Type B pancreatic cell (in vitro differentiated cells): ENCODE measurements around the gene KCNMB2. TPM values are rescaled to one million over a fixed set of nuclear protein-coding genes. Genes with fewer than 3 reads are reported as not detected.
"Not testable (repeated sequence)": the region's sequence is repeated elsewhere in the genome, so short reads cannot be mapped to it uniquely, and the experiment has no call there.

ENCODE experiments used
- DNase-seq: peaks from one replicate; pipeline ENCODE4 v3.0.0; 2021; ENCODE audit warnings: mixed read lengths; ENCODE audit not compliant: unreplicated experiment; ENCODE audit errors: extremely low spot score
- H3K27ac Mint-ChIP-seq: 2 replicates; pipeline ENCODE4 v1.8.0; 2021; ENCODE audit warnings: mild to moderate bottlenecking, mixed read lengths
- H3K27me3 Mint-ChIP-seq: 2 replicates; pipeline ENCODE4 v1.8.0; 2021; ENCODE audit warnings: mixed read lengths
- H3K36me3 Mint-ChIP-seq: 2 replicates; pipeline ENCODE4 v1.8.0; 2021; ENCODE audit warnings: mixed read lengths
- H3K4me1 Mint-ChIP-seq: one replicate; pipeline ENCODE4 v1.8.0; 2021; ENCODE audit warnings: mixed read lengths; ENCODE audit not compliant: unreplicated experiment
- H3K4me3 Mint-ChIP-seq: 2 replicates; pipeline ENCODE4 v1.8.0; 2021; ENCODE audit warnings: mild to moderate bottlenecking, mixed read lengths
- H3K9me3 Mint-ChIP-seq: 2 replicates; pipeline ENCODE4 v1.8.0; 2021; ENCODE audit warnings: mixed read lengths
- total RNA-seq: library from RNA; stranded (reverse); gene quantifications from 2 replicates; pipeline ENCODE4 v1.2.1, GENCODE V29; 2021; ENCODE audit warnings: low replicate concordance
- TF ChIP-seq, protein P1 (sequence below): fragments of 200-600 bp; sonication (generic); conservative IDR thresholded peaks from 2 replicates; pipeline ENCODE4 v1.5.0; 2021; ENCODE audit warnings: antibody characterized with exemption, mild to moderate bottlenecking

Gene KCNMB2
- total RNA-seq, 1 donor from 2014 or later: 1.3 TPM

DNA sequence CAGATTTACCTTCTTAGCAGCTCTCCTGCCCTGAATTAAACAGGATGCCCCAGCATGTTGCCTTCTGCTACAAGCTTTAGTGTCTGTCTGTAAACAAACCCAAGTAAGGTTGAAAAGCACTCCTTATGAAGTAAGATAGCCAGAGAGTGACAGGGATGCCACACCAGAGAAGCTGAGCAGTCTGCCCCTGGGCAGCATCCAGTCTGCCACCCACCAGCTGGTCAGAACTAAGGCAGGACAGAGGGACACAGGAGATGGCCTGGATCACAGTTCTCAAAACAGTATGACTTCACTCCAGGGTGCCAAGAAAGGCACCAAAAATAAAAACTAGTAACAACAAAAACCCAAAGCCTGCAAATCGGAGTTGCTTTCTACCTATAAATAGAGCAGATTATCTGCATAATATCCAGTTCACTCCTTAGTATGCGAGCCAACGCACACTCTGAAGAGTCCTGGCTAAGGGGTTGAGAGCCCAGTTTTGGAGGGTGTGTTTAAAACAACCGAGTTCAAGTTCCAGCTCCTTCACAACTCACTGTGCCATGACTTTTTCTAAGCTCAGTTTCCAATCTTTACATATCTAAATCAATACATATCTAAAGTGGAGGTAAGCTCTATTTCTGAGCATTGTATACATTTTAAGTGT lies 198.9 kb downstream of the KCNMB2 start:
- Mint-ChIP-seq H3K27ac (no peak overlapping the region), H3K9me3 (no peaks in the 10 kb centered on the region), H3K27me3 (no peaks in the 10 kb centered on the region), H3K4me1 (no peaks in the 10 kb centered on the region), H3K36me3 (no peaks in the 10 kb centered on the region), H3K4me3 (no peak overlapping the region)
- DNase-seq: no peak
- TF ChIP-seq, protein P1, sequence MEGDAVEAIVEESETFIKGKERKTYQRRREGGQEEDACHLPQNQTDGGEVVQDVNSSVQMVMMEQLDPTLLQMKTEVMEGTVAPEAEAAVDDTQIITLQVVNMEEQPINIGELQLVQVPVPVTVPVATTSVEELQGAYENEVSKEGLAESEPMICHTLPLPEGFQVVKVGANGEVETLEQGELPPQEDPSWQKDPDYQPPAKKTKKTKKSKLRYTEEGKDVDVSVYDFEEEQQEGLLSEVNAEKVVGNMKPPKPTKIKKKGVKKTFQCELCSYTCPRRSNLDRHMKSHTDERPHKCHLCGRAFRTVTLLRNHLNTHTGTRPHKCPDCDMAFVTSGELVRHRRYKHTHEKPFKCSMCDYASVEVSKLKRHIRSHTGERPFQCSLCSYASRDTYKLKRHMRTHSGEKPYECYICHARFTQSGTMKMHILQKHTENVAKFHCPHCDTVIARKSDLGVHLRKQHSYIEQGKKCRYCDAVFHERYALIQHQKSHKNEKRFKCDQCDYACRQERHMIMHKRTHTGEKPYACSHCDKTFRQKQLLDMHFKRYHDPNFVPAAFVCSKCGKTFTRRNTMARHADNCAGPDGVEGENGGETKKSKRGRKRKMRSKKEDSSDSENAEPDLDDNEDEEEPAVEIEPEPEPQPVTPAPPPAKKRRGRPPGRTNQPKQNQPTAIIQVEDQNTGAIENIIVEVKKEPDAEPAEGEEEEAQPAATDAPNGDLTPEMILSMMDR: no peak

DNA sequence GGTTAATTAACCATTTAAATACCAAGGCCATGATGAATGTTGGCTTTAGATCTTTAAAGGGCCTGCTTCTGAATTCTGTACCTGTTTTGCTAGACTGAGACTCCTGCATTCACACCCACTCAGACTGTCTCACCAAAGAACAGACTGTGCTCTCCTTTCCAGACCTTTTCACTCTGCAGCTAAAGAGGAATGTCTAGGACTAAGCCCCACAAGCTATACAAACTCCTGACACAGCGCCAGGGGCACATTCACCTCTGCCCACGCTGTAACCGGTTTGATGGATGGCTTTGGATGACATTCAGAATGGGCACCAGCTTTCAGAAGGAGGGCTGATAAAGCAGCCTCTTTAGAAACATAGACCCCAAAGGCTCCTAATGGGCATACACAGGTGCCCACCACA lies 200.1 kb downstream of the KCNMB2 start:
- H3K27ac Mint-ChIP-seq: no peak overlapping the region
- no peak for DNase-seq
- H3K9me3 Mint-ChIP-seq: no peaks in the 10 kb centered on the region
- no peaks in the 10 kb centered on the region for H3K27me3 Mint-ChIP-seq
- H3K4me1 Mint-ChIP-seq: peaks cover 2% of the 10 kb centered on the region
- H3K4me3 Mint-ChIP-seq: no peak overlapping the region
- TF ChIP-seq, protein P1: no peak
- no peaks in the 10 kb centered on the region for H3K36me3 Mint-ChIP-seq

DNA sequence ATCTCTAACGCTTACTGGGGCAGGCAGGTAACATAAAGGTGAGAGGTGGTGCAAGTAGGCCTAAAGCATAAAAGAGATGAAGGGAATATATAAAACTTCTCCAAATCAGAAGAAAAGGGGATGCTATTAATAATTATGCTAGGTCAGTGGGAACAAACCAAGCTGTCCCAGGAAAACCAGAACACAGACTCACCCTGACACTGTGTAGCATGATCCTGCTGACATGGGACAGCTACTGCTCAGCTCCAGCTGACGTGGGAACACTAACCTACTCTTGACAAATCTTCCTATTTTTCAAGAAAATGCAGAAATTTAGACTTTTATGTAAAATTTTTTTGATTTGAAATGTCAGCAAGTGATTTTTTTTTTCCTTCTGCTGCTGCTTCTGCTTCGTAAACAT lies 203.5 kb downstream of the KCNMB2 start:
- Mint-ChIP-seq H3K9me3 (no peaks in the 10 kb centered on the region), H3K27me3 (no peaks in the 10 kb centered on the region), H3K4me3 (no peak overlapping the region), H3K36me3 (no peaks in the 10 kb centered on the region), H3K27ac (no peak overlapping the region), H3K4me1 (peaks cover 10% of the 10 kb centered on the region)
- TF ChIP-seq, protein P1: no peak
- no peak for DNase-seq

DNA sequence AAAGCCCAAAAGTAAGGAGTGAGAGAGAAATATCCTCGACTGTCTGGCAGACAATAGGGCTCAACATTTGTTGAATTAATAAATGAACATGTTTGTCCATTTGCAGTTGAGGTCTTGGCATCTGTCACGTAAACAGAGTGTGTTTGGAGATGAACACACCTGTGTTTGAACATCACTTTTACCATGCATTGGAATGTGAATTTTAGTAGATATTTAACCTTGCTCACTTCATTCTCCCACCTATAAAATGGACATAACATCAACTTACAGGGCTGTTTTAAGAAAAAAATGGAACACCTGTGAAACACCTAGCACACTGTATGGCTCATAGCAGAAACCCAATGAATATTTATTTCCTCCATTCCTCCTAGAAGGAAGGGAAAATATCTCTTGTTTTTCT lies 204.8 kb downstream of the KCNMB2 start:
- no peaks in the 10 kb centered on the region for H3K36me3 Mint-ChIP-seq

DNA sequence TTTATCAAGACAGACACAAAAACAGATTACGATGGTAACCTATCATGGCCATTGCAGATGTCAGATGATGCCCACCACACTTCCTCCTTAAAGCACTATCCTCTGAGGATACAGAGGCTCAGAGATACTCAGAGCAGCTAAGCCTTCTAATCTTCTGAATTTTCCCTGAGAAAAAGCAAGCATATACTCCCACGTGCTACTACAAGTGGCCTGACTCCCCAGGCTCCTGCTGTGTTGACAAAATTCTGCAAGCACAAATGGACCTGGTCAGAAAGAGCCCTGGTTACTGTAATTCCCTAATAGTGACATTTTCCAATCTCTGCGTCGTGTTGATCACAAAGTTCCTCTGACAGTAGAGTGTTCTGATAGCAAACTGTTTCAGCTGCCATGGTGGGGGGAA lies 207.1 kb downstream of the KCNMB2 start:
- no peak for DNase-seq
- Mint-ChIP-seq H3K36me3 (no peaks in the 10 kb centered on the region), H3K27me3 (no peaks in the 10 kb centered on the region), H3K4me1 (peaks cover 10% of the 10 kb centered on the region), H3K4me3 (no peak overlapping the region), H3K27ac (no peak overlapping the region), H3K9me3 (peaks cover 14% of the 10 kb centered on the region)
- TF ChIP-seq, protein P1: no peak

More for the DNA sequence above, 204.8 kb downstream of the KCNMB2 start:
- no peak overlapping the region for H3K4me3 Mint-ChIP-seq
- H3K27ac Mint-ChIP-seq: no peak overlapping the region
- TF ChIP-seq, protein P1: no peak
- no peak for DNase-seq
- no peaks in the 10 kb centered on the region for H3K27me3 Mint-ChIP-seq
- H3K9me3 Mint-ChIP-seq: peaks cover 7% of the 10 kb centered on the region
- H3K4me1 Mint-ChIP-seq: peaks cover 10% of the 10 kb centered on the region

DNA sequence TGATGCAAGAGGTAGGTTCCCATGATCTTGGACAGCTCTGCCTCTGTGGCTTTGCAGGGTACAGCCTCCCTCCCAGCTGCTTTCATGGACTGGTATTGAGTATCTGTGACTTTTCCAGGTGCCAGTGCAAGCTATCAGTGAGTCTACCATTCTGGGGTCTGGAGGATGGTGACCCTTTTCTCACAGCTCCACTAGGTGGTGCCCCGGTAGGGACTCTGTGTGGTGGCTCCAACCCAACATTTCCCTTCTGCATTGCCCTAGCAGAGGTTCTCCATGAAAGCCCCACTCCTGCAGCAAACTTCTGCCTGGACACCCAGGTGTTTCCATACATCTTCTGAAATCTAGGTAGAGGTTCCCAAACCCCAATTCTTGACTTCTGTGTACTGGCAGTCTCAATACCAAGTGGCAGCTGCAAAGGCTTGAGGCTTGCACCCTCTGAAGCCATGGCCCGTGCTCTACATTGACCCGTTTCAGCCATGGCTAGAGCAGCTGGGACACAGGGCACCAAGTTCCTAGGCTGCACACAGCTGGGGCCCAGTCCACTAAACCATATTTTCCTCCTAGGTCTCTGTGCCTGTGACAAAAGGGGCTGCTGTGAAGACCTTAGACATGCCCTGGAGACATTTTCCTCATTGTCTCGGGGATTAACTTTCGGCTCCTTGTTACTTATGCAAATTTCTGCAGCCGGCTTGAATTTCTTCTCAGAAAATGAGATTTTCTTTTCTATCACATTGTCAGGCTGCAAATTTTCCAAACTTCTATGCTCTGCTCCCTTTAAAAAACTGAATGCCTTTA lies 209.8 kb downstream of the KCNMB2 start:
- H3K4me3 Mint-ChIP-seq, H3K27ac Mint-ChIP-seq, H3K27me3 Mint-ChIP-seq, DNase-seq, H3K36me3 Mint-ChIP-seq: not testable (repeated sequence)
- Mint-ChIP-seq H3K4me1 (peaks cover 10% of the 10 kb centered on the region), H3K9me3 (peaks cover 14% of the 10 kb centered on the region)
